SK-N-SH (cell line): ENCODE results near the gene COL21A1.

Experiments
- CTCF ChIP-seq: fragments of 200-600 bp; sonication (generic); IDR thresholded peaks from 2 replicates; pipeline ENCODE4 v1.6.1; 2017; ENCODE audit warnings: antibody characterized with exemption, mild to moderate bottlenecking, moderate library complexity
- FOXM1 ChIP-seq: IDR thresholded peaks from 2 replicates; pipeline ENCODE4 v1.4.0; 2012; ENCODE audit warnings: low read depth, mild to moderate bottlenecking
- USF2 ChIP-seq: fragments of 150-350 bp; IDR thresholded peaks from 2 replicates; pipeline ENCODE4 v1.6.1; 2017; ENCODE audit warnings: antibody characterized with exemption, low read length, low read depth, borderline replicate concordance
- TF ChIP-seq, protein P1 (sequence below): IDR thresholded peaks from 2 replicates; pipeline ENCODE4 v1.4.0; 2012; ENCODE audit warnings: low read depth

- TF ChIP-seq FOXM1 (no peak), CTCF (no peak), USF2 (no peak)
- TF ChIP-seq, protein P1, sequence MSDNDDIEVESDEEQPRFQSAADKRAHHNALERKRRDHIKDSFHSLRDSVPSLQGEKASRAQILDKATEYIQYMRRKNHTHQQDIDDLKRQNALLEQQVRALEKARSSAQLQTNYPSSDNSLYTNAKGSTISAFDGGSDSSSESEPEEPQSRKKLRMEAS = no peak
Measured at GRCh38 chr6:56041591-56041990, 205.8 kb downstream of the COL21A1 start.
